ENCODE results near the gene STING1. TPM values are rescaled to one million over a fixed set of nuclear protein-coding genes. Genes with fewer than 3 reads are reported as not detected.

The STING1 gene
- total and polyA plus RNA-seq, 2 of the 8 experiments (the other 6 are each of a cell fraction or from before 2014, with no cell fraction given): 0.26 to 0.47 TPM

DNA sequence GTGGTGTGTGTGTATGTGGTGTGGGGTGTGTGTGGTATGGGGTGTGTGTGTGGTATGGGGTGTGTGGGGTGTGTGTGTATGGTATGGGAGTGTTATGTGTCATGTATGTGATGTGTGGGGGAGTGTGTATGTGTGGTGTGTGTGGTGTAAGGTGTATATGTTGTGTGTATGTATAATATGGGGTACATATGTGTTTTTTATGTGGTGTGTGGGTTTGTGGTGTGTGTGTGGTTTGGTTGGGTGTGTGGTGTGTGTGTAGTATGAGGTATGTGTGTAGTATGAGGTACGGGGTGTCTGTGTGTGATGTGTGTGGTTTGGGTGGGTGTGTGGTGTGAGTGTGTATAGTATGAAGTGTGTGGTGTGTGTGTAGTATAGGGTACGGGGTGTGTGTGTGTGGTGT, 31.4 kb downstream of the STING1 start:
- no peak overlapping the region for H2BK5ac ChIP-seq (ENCODE audit: low read depth, low read length)
- WGBS, 2 experiments (ENCODE audit: extremely low coverage in 1 of 2, insufficient coverage in 1 of 2, insufficient read length in 1 of 2, insufficient replicate concordance in 2 of 2, low coverage in 1 of 2, low lambda C conversion rate in 2 of 2, missing lambda C conversion rate in 1 of 2): 88 to 100% methylated on average over 2 of the region's 2 CpGs
- no peak overlapping the region for H3K4me3 ChIP-seq (ENCODE audit: extremely low read depth in 1 of 4, insufficient read depth in 2 of 4, low read depth in 3 of 4, low read length in 4 of 4)
- H3K23ac ChIP-seq (ENCODE audit: insufficient read length): no peak overlapping the region
- FAIRE-seq: no peak
- no peak overlapping the region for H4K91ac ChIP-seq (replicated peaks; ENCODE audit: insufficient read length, low read length)
- H2AK5ac ChIP-seq (ENCODE audit: low read depth, low read length): no peak overlapping the region
- H3K56ac ChIP-seq (replicated peaks; ENCODE audit: insufficient read length, low read depth, low read length): peak overlapping the region; percentile 100
- H4K5ac ChIP-seq (ENCODE audit: insufficient read length, low read depth, low read length): no peak overlapping the region
- no peak overlapping the region for H3K18ac ChIP-seq (ENCODE audit: extremely low read depth, low read length)
- no peak overlapping the region for H3K27ac ChIP-seq (ENCODE audit: low read depth, low read length)
- peaks cover 26% of the 10 kb centered on the region; the same call in 1 of the 2 replicates for H3K23me2 ChIP-seq (ENCODE audit: low read depth, low read length)
- no peaks in the 10 kb centered on the region for H3K4me1 ChIP-seq (replicated peaks in 1 of 4; ENCODE audit: control insufficient read depth in 3 of 4, insufficient read depth in 4 of 4, low read length in 3 of 4)
- H3K4me2 ChIP-seq (ENCODE audit: insufficient read depth in 1 of 2, low read depth in 2 of 2, low read length in 2 of 2): no peak overlapping the region
- no peak for DNase-seq (ENCODE audit: low read depth in 1 of 2, low spot score in 2 of 2)
- CTCF ChIA-PET (ENCODE audit: partially characterized antibody): interaction anchor here (1.5 kb wide), 1 partner anchor 29 kb away, joined by 4 read pairs; no protein-coding TSS in a partner anchor
- peaks cover 0 to 19% of the 10 kb centered on the region in 2 experiments for H4K20me1 ChIP-seq (replicated peaks in 1 of 2; ENCODE audit: control insufficient read depth in 1 of 2, insufficient read depth in 2 of 2, low read length in 2 of 2)
- no peaks in the 10 kb centered on the region; the same call in none of the 2 replicates for H3K79me1 ChIP-seq (ENCODE audit: low read depth, low read length)
- TF ChIP-seq, protein P1, sequence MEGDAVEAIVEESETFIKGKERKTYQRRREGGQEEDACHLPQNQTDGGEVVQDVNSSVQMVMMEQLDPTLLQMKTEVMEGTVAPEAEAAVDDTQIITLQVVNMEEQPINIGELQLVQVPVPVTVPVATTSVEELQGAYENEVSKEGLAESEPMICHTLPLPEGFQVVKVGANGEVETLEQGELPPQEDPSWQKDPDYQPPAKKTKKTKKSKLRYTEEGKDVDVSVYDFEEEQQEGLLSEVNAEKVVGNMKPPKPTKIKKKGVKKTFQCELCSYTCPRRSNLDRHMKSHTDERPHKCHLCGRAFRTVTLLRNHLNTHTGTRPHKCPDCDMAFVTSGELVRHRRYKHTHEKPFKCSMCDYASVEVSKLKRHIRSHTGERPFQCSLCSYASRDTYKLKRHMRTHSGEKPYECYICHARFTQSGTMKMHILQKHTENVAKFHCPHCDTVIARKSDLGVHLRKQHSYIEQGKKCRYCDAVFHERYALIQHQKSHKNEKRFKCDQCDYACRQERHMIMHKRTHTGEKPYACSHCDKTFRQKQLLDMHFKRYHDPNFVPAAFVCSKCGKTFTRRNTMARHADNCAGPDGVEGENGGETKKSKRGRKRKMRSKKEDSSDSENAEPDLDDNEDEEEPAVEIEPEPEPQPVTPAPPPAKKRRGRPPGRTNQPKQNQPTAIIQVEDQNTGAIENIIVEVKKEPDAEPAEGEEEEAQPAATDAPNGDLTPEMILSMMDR (IDR thresholded peaks at IDR 0.05; ENCODE audit: control extremely low read depth in 1 of 3, insufficient read depth in 1 of 3, low read depth in 1 of 3, low read length in 3 of 3): no peak
- TF ChIP-seq CREB1 (IDR thresholded peaks at IDR 0.05) (no peak), CEBPB (IDR thresholded peaks at IDR 0.05; ENCODE audit: low read depth, low read length) (no peak), SRF (IDR thresholded peaks at IDR 0.05; ENCODE audit: low read depth, low read length) (no peak), NRF1 (IDR thresholded peaks at IDR 0.05; ENCODE audit: low read depth, low read length) (no peak), BRCA1 (IDR thresholded peaks at IDR 0.05; ENCODE audit: low read depth, low read length) (no peak), SIN3A (conservative IDR thresholded peaks at IDR 0.05 in 1 of 2, IDR thresholded peaks at IDR 0.05 in 1 of 2; ENCODE audit: low read depth in 1 of 2, low read length in 2 of 2) (no peak), SUZ12 (IDR thresholded peaks at IDR 0.05; ENCODE audit: low read length) (no peak)
- no peaks in the 10 kb centered on the region for H3K27me3 ChIP-seq (replicated peaks in 1 of 4; ENCODE audit: control insufficient read depth in 3 of 4, extremely low read depth in 1 of 4, insufficient read depth in 3 of 4, low read length in 3 of 4)
- no peak overlapping the region for H3K4ac ChIP-seq (replicated peaks; ENCODE audit: insufficient read length, low read depth, low read length)
- H3K36me3 ChIP-seq (ENCODE audit: control insufficient read depth in 2 of 4, insufficient read depth in 4 of 4, low read length in 3 of 4): no peaks in the 10 kb centered on the region
- H2BK20ac ChIP-seq (ENCODE audit: low read length): no peak overlapping the region
- no peak overlapping the region for H2BK120ac ChIP-seq (replicated peaks; ENCODE audit: low read depth, low read length)
- no peak overlapping the region for H2AFZ ChIP-seq (ENCODE audit: low read length)
- no peak overlapping the region for H3K14ac ChIP-seq (ENCODE audit: insufficient read length)
- H3K9me3 ChIP-seq (ENCODE audit: insufficient read depth in 2 of 2, low read depth in 1 of 2, low read length in 1 of 2): no peaks in the 10 kb centered on the region
- no peaks in the 10 kb centered on the region for H3K79me2 ChIP-seq (ENCODE audit: control insufficient read depth in 1 of 2, insufficient read depth in 2 of 2, low read length in 2 of 2)
- H3K9ac ChIP-seq (replicated peaks in 1 of 4; ENCODE audit: extremely low read depth in 1 of 4, low read depth in 3 of 4, low read length in 3 of 4): no peak overlapping the region
- H2BK12ac ChIP-seq (ENCODE audit: low read depth, low read length): no peak overlapping the region
- POLR2A ChIA-PET (ENCODE audit: partially characterized antibody): no interaction called here
- no peak overlapping the region for H4K8ac ChIP-seq (ENCODE audit: extremely low read depth, insufficient read depth, low read length)
- no peak overlapping the region for H2BK15ac ChIP-seq (ENCODE audit: low read length)
